Measurements from ENCODE around the gene SHROOM3.
A peak's percentile ranks its signal among the peaks of the same experiment; 100 is the strongest.
"Not testable (repeated sequence)": the region's sequence is repeated elsewhere in the genome, so short reads cannot be mapped to it uniquely, and the experiment has no call there.

The SHROOM3 gene

DNA sequence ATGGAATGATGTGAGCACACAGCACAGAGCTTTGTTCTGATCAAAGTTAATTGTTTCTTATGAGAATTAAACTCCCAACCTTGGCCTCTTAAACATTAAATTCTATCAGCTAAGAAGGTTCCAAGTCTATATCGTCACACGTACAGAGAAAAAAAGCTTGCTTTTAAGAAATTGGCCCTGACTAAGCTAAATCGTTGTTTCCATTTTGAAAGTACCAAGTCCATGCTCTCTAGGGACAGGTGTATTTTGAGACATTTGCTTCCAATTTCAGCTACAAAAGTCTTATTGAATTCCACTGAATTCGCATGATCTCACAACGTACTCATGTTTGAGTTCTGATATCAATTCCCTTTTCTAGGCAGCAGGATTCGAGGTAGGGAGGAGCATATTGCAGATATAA lies 157.4 kb downstream of the SHROOM3 start:
- Mint-ChIP-seq H3K27ac (no peak overlapping the region), H3K4me3 (no peak overlapping the region), H3K27me3 (peaks cover 22% of the 10 kb centered on the region), H3K9me3 (no peaks in the 10 kb centered on the region), H3K4me1 (no peaks in the 10 kb centered on the region), H3K36me3 (no peaks in the 10 kb centered on the region)
- ATAC-seq: no peak

DNA sequence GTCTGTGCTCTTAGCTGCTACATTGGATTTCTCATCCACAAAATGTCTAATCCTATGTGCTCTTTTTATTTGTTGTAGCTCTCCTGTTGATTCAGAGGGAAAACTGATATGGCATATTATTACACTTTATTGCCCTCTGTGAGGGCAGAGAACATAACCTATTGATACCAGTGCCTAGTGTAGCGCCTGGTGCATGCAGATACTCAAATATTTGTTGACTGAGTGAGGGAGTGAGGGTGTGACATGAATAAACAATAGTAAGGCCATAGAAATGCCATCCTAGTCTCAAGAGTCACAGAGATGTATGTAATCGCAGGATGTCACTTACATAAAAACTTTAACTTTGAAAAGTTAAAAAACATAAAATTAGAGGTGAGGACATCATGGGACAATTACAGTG lies 159.1 kb downstream of the SHROOM3 start:
- no peak overlapping the region for H3K27ac Mint-ChIP-seq
- no peaks in the 10 kb centered on the region for H3K9me3 Mint-ChIP-seq
- ATAC-seq: no peak
- H3K4me1 Mint-ChIP-seq: no peaks in the 10 kb centered on the region
- H3K4me3 Mint-ChIP-seq: no peak overlapping the region
- H3K27me3 Mint-ChIP-seq: peaks cover 22% of the 10 kb centered on the region
- H3K36me3 Mint-ChIP-seq: no peaks in the 10 kb centered on the region

DNA sequence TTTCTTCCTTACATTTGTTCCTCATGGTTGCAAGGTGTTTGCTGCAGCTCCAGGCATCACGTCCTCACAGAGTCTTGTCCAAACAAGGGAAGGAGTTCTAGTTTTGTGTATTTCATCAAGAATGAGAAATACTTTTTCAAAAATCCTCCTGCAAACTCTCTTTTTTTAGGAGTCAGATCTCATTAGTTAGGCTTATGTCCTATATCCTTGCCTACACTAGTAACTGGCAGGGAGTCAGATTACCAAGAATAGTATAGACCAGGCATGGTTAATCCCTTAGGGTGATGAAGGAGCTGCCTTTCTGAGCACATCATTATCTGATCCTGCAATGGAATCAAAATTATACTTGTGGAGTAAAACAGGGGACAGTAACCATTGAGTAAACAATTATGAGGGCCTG lies 160.4 kb downstream of the SHROOM3 start:
- Mint-ChIP-seq H3K27ac (no peak overlapping the region), H3K4me1 (no peaks in the 10 kb centered on the region), H3K9me3 (no peaks in the 10 kb centered on the region), H3K36me3 (no peaks in the 10 kb centered on the region), H3K27me3 (peaks cover 22% of the 10 kb centered on the region), H3K4me3 (no peak overlapping the region)
- ATAC-seq: no peak

DNA sequence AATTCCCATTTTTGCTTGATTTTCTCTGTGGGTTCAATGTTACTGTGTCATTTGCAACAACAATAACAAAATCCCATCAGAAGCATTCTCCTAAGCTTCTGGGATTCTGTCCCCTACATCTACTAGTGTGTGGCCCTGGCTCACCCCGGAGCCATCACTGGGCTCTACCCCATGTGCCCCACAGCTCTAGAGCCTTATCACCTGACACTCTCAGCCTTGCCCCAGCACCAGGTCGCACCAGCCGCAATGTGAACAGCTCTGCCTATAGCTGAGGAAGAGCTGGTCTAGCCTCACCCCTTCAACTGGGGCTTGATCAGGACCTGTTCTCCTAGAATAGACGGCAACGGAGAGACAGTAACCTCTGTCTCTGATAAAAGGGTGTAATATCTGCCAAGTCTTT lies 161.7 kb downstream of the SHROOM3 start:
- H3K4me3 Mint-ChIP-seq: no peak overlapping the region
- no peaks in the 10 kb centered on the region for H3K9me3 Mint-ChIP-seq
- ATAC-seq: no peak
- no peak overlapping the region for H3K27ac Mint-ChIP-seq
- no peaks in the 10 kb centered on the region for H3K36me3 Mint-ChIP-seq
- no peaks in the 10 kb centered on the region for H3K4me1 Mint-ChIP-seq
- H3K27me3 Mint-ChIP-seq: peaks cover 19% of the 10 kb centered on the region

DNA sequence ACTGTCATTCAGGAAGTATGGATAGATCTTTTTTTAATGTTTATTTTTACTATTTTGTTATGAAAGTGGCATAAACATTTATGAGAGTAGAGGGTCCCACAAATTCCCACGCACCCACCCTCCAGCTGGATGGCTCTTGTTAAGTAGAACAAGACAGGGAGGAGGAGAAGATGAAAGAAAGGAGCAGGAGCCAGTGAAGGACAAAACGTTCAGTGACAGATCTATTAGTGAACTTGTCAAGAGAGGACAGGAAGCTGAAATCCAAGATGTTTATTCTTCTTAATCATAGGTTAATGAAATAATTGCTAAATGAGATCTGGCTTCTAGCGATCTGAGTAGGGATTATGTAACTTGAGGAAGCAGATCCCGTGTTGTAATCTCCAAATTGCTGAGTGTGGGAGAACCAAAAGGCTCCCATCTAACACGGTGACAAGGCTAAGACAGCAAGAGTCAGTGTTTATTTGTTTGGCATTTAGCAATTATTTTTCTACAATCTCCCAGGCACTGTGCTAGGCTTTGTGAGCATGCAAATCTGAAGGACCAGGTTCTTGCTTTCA lies 162.5 kb downstream of the SHROOM3 start:
- Mint-ChIP-seq H3K36me3 (no peaks in the 10 kb centered on the region), H3K27ac (no peak overlapping the region), H3K27me3 (peaks cover 12% of the 10 kb centered on the region), H3K4me3 (no peak overlapping the region), H3K9me3 (no peaks in the 10 kb centered on the region), H3K4me1 (no peaks in the 10 kb centered on the region)
- no peak for ATAC-seq

DNA sequence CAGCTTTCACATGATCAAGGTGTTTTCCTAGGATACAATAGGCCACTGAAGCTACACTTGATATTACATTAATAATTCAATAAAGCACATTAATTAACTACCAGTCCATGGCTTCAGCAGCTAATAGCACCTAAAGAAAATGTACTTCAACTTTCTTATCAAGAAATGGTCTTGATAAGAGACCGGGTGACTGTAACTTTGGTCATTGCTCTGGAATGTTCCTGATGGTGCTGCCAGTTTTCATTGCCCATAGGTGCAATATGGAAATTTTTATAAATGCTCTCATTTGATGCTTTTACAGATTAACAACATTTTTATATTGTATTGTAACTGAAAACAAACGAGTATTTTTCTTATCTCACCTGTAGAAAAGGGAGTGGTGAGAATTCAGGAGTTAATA lies 165.4 kb downstream of the SHROOM3 start:
- peaks cover 23% of the 10 kb centered on the region for H3K27me3 Mint-ChIP-seq
- H3K9me3 Mint-ChIP-seq: no peaks in the 10 kb centered on the region
- H3K36me3 Mint-ChIP-seq: no peaks in the 10 kb centered on the region
- H3K27ac Mint-ChIP-seq: no peak overlapping the region
- ATAC-seq: no peak
- H3K4me3 Mint-ChIP-seq: no peak overlapping the region
- H3K4me1 Mint-ChIP-seq: no peaks in the 10 kb centered on the region

DNA sequence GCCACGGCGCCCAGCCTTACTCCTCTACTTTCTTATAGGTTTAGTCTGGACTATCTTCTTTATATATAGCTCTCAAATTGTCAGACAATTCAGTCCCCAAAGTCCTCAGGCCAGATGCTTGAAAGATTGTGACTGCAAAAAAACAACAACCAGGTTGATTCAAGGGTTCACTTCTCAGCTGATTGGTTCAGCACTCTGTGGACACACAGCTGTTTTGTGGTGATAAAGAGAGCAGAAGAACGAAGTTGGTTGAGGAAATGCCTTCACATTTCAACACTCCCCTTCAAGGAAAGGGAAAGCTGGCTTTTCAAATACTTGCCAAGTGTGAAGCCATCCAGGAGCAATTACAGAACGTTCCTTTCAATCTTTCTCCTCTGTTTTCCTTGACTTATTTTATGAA lies 166.8 kb downstream of the SHROOM3 start:
- no peak overlapping the region for H3K4me3 Mint-ChIP-seq

DNA sequence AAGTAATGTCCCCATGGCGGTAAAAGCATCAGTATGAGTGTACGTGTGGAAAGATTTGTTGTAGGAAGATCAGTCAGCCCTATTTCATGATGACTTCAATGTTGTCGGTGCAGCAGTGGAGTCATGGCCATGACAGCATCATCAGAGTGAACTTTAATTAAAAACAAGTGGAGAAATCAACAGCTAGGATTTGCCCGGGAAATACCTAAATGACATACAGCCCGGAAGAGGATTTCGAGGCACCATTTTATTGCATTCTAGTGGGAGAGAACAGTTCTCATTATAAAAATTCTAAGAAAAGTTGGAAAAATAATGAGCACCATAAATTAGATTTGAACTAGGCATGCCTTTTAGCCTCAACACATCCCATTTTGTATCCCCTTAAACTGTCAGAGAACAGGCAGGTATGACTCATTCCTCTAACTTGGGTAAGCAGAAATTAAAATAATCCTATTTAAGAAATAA lies 170.1 kb downstream of the SHROOM3 start:
- ATAC-seq: no peak
- H3K4me1 Mint-ChIP-seq: peaks cover 14% of the 10 kb centered on the region
- no peak overlapping the region for H3K27ac Mint-ChIP-seq
- peaks cover 12% of the 10 kb centered on the region for H3K27me3 Mint-ChIP-seq
- H3K4me3 Mint-ChIP-seq: no peak overlapping the region
- no peaks in the 10 kb centered on the region for H3K9me3 Mint-ChIP-seq
- no peaks in the 10 kb centered on the region for H3K36me3 Mint-ChIP-seq

More for the DNA sequence above, 166.8 kb downstream of the SHROOM3 start:
- H3K36me3 Mint-ChIP-seq: no peaks in the 10 kb centered on the region
- H3K27me3 Mint-ChIP-seq: peaks cover 23% of the 10 kb centered on the region
- ATAC-seq: no peak
- H3K9me3 Mint-ChIP-seq: no peaks in the 10 kb centered on the region
- H3K4me1 Mint-ChIP-seq: peaks cover under 1% of the 10 kb centered on the region
- no peak overlapping the region for H3K27ac Mint-ChIP-seq

DNA sequence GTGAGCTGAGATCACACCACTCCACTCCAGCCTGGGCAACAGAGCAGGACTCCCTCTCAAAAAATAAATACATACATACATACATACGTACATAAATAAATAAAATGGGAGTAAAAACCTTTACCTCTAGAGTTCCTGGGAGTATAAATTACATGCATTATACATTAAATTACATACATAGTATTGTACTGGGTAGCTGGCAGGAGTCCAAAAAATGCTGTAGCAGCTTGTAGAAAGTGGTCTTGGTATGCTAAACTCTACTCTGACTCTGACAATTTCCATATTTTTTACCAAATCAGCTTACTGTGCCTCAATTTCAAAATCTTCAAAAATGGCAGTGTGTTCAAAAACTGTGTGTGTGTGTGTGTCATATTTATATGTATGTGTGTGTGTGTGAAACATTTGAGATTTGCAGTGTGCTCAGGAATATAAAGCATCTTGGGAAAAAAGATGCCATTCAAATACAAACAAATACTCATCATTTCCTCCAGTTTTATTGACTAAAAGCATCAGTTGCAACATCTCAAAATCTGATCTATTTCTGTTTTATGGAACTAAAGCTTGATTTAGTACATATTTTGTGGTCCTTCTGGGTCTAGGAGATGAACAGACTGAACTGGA lies 171.7 kb downstream of the SHROOM3 start:
- no peak overlapping the region for H3K4me3 Mint-ChIP-seq
- peaks cover 14% of the 10 kb centered on the region for H3K4me1 Mint-ChIP-seq
- no peak for ATAC-seq

DNA sequence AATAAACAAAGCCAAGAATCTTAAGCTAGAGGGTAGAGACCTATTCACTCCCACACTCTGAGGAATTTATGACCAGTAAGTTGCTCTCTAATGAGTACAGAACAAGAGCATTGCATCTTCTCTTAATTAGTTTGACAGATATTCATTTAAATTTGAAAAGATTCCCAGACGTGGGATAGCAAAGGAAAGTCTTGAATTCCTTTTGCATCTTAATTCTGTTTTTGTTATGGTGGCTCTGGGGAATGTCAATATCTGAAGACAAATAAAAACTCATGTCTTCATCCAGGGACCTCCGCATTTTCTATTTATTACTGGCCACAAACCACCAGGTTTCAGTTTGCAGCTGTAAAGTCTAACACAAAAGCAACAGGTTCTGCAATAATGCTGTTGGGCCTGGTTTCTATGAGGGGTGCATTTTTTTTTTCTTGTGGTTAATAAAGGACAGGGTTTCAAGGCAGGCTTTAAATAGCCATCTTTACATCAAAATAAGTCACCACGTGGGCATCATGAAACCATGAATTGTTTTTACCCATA lies 172.3 kb downstream of the SHROOM3 start:
- H3K4me1 Mint-ChIP-seq: peaks cover 14% of the 10 kb centered on the region

More for the DNA sequence above, 171.7 kb downstream of the SHROOM3 start:
- Mint-ChIP-seq H3K36me3 (no peaks in the 10 kb centered on the region), H3K27ac (no peak overlapping the region), H3K27me3 (peaks cover 12% of the 10 kb centered on the region), H3K9me3 (no peaks in the 10 kb centered on the region)

DNA sequence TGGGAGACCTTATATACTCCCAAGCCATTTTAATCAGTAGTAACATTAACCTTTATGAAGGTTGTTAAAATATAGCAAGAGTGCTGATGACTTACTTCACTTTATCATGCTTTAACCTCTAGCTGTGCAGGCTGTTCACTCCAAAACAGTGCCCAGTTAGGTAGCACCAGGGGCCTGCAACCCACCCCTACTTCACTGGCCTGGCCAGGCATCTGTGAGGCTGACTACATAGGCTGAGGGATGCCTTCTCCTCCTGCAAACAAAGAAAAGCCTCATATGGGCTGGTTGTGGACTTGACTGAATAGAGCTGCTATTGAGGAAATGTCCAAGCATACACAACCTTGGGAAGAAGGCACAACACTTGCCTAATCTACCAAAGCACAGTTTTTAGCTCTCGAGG lies 172.8 kb downstream of the SHROOM3 start:
- Mint-ChIP-seq H3K27me3 (peaks cover 11% of the 10 kb centered on the region), H3K9me3 (no peaks in the 10 kb centered on the region), H3K4me1 (peaks cover 14% of the 10 kb centered on the region), H3K27ac (no peak overlapping the region), H3K36me3 (no peaks in the 10 kb centered on the region), H3K4me3 (no peak overlapping the region)
- ATAC-seq: peak; percentile 22

More for the DNA sequence above, 172.3 kb downstream of the SHROOM3 start:
- H3K27ac Mint-ChIP-seq: no peak overlapping the region
- no peak overlapping the region for H3K4me3 Mint-ChIP-seq
- peaks cover 12% of the 10 kb centered on the region for H3K27me3 Mint-ChIP-seq
- peak; percentile 75 for ATAC-seq
- no peaks in the 10 kb centered on the region for H3K36me3 Mint-ChIP-seq
- no peaks in the 10 kb centered on the region for H3K9me3 Mint-ChIP-seq

DNA sequence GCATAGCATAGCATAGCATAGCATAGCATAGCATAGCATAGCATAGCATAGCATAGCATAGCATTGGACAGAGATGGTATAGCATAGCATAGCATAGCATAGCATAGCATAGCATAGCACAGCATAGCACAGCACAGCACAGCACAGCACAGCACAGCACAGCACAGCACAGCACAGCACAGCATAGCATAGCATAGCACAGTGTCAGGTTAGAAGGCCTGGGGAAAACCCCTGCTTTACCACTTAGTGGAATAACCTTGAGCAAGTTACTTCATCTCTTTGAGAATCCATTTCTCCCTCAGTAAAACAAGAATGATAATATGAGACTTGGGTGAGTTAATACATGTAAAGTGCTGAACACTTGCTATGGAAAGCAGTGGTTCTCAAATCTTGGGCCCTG lies 173.5 kb downstream of the SHROOM3 start:
- H3K27ac Mint-ChIP-seq, H3K9me3 Mint-ChIP-seq, H3K27me3 Mint-ChIP-seq, H3K36me3 Mint-ChIP-seq, H3K4me3 Mint-ChIP-seq: not testable (repeated sequence)
- H3K4me1 Mint-ChIP-seq: peaks cover 14% of the 10 kb centered on the region
- peak; percentile 52 for ATAC-seq

DNA sequence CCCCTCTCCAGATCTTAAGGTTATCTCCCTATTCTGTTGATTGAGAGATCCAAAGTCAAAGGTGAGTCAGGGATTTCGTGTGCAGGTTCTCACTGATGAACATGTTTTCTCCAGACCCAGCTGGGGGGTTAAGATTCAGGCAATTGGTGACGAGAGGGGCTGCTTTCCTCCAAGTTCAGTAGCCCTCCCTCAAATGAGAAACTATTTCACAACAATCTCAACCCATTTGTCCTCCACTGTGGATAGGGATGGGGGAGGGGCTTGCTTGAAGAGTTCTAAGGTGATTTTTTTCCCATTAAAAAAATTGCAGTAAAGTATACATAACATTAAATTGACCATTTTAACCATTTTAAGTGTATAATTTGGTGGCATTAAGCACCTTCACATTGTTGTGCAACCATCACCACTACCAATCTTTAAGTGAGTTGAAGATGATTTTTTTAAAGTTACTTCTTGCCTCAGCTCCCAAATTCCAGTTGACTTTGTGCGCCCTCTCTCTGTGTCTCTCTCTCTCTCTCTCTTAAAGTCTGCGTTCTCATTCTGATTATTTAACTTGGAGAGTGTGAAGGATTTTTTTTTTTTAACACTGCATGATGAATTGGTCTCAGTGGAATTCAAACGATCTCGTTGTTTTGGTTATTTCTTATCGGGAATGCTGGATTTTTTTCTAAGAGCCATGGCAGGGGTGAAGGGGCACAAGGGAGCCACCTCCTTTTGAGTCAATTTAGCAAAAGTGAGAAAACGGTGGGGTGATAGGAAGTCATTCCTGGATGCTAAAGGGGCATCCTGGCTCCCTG lies 175.9 kb downstream of the SHROOM3 start:
- H3K4me1 Mint-ChIP-seq: peaks cover 14% of the 10 kb centered on the region
- no peak for ATAC-seq
- no peaks in the 10 kb centered on the region for H3K9me3 Mint-ChIP-seq
- no peak overlapping the region for H3K27ac Mint-ChIP-seq
- H3K27me3 Mint-ChIP-seq: peaks cover 24% of the 10 kb centered on the region
- no peaks in the 10 kb centered on the region for H3K36me3 Mint-ChIP-seq
- H3K4me3 Mint-ChIP-seq: no peak overlapping the region

DNA sequence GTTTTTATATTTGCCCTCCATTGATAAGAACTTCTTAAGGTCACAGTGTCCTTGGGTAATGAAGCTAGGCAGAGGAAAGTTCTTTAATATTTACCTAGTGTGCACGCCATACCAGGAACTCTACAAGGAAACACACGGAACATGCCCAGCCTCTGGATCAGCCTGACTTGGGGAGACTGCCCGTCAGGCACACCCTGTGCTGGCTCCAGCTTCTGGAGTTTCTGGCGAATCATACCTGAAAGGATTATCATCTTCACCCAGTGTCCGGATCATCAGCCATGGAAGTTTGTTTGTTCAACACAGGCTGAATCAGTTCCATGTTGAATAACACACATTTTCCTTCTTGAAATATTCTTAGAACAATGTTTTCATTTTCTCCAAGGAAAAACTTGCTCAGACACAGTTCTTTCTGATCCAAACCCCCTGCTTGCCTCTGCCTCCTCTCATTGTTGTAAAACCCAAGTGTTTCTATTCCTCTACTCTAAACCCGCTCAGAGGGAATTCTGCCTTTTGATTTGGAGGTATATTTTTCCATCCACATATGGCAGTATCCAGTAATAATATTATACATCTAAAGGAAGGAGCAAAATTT lies 176.7 kb downstream of the SHROOM3 start:
- H3K9me3 Mint-ChIP-seq: no peaks in the 10 kb centered on the region
- no peaks in the 10 kb centered on the region for H3K36me3 Mint-ChIP-seq
- no peak for ATAC-seq
- peaks cover 31% of the 10 kb centered on the region for H3K27me3 Mint-ChIP-seq
- H3K4me1 Mint-ChIP-seq: peaks cover 14% of the 10 kb centered on the region
- no peak overlapping the region for H3K27ac Mint-ChIP-seq
- no peak overlapping the region for H3K4me3 Mint-ChIP-seq

DNA sequence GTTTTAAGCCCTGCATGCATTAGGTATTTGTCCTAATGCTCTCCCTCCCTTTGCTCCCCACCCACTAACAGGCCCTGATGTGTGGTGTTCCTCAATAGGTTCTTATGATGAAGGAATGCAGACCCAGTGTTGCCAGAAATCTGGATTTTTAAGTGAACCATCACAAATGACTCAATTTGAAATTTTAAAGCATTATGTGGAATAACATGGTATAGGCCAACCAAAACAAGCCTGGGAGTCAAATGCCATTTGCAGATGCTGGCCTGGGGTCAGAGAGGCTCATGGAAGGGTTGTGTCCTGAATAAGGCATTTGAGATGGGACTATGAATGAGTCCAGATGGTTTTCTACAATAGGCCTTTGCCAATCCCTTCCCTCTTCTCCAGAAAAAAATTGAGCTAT lies 179.6 kb downstream of the SHROOM3 start:
- Mint-ChIP-seq H3K27ac (no peak overlapping the region), H3K9me3 (no peaks in the 10 kb centered on the region), H3K4me1 (no peaks in the 10 kb centered on the region), H3K27me3 (peaks cover 33% of the 10 kb centered on the region), H3K36me3 (no peaks in the 10 kb centered on the region), H3K4me3 (no peak overlapping the region)
- ATAC-seq: no peak

Data from stimulated activated memory B cell treated with anti-CD40 and anti-IgM and Interleukin-4, amounts not matched to agents 10 μg/mL and 1 μg/mL and 100 μg/mL, for 72 hours (primary cell).